ENCODE data around the gene LRRC57.

DNA sequence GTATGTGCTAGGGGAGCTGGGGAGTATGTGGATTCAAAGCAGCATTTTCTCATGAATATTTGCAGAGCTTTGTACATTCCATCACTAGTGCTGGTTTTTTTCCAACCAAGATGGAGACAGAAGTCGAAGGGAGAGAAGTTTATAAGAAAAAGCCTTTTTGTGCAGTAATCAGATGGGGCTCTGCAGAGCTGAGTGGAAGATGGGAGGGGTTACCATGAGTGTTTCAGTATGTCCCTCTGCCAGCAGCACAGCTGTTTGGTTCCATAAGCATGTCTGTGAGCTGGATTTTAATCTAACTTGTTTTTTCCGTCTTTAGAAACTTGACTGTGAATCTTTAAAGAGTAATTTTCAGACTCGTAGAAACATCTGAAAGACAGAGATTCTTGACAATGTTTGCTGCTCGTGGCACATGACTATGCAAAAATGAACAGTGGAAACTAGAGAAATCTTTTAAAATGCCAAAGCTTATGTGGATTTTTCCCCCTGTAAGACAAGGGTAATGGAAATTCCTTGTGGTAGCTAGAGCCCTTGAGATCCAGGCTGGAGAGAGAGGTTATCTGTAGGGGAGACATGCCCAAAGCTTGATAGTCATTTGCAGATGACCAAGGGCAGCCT lies 47.1 kb upstream of the LRRC57 start:
- TF ChIP-seq ZBTB7A (IDR thresholded peaks at IDR 0.05; ENCODE audit: low read depth): no peak
- no peak for TF ChIP-seq MAX (IDR thresholded peaks at IDR 0.05)
- no peak for TF ChIP-seq REST (IDR thresholded peaks at IDR 0.05; ENCODE audit: low read depth)
- no peak for TF ChIP-seq CEBPB (IDR thresholded peaks at IDR 0.05)
- TF ChIP-seq EP300 (IDR thresholded peaks at IDR 0.05; ENCODE audit: borderline replicate concordance): no peak
- TF ChIP-seq CREB1 (IDR thresholded peaks at IDR 0.05; ENCODE audit: low read depth): no peak
- TF ChIP-seq USF1 (IDR thresholded peaks at IDR 0.05): no peak
- TF ChIP-seq FOXM1 (IDR thresholded peaks at IDR 0.05; ENCODE audit: borderline replicate concordance, low read depth): no peak
- no peak for TF ChIP-seq TAF1 (IDR thresholded peaks at IDR 0.05; ENCODE audit: low read depth)

Data from Ishikawa (cell line).